ENCODE results near the gene MED12L.

MED12L gene

GRCh38 chr3:151171145-151171757 is 85.8 kb downstream of the MED12L start:
- DNase-seq (ENCODE audit: low spot score): no peak

- DNase-seq (ENCODE audit: low spot score): no peak
Observed at GRCh38 chr3:151174351-151174750, 88.9 kb downstream of the MED12L start.

DNA sequence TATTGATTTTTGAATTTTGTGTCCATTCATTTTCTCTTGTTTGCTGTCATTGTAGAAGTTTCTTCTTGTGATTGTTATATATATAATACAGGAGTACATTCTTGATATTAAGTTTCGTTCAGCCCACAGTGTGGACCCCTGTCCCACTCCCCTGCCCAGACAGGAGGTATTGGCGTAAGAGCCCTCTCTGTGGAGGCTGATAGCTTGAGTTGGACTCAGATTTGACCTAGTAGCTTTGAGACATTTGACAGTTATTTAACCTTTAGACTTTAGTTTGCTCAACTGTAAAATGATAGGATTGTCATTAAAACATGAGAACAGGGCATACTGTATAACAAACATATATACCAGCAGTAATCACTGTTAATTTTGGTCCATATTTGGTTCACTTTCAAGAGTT is 90.5 kb downstream of the MED12L start:
- DNase-seq (ENCODE audit: low spot score): no peak

- no peak for DNase-seq (ENCODE audit: low spot score)
Observed at GRCh38 chr3:151178208-151178845, 92.9 kb downstream of the MED12L start.

GRCh38 chr3:151182349-151183079 is 97.0 kb downstream of the MED12L start:
- no peak for DNase-seq (ENCODE audit: low spot score)

GRCh38 chr3:151183265-151183671 is 97.8 kb downstream of the MED12L start:
- DNase-seq (ENCODE audit: low spot score): no peak

GRCh38 chr3:151191095-151191494 is 105.6 kb downstream of the MED12L start:
- DNase-seq (ENCODE audit: low spot score): no peak

- no peak for DNase-seq (ENCODE audit: low spot score)
Observed at GRCh38 chr3:151192545-151192944, 107.1 kb downstream of the MED12L start.

- DNase-seq (ENCODE audit: low spot score): no peak
Observed at GRCh38 chr3:151195826-151196225, 110.4 kb downstream of the MED12L start.

DNA sequence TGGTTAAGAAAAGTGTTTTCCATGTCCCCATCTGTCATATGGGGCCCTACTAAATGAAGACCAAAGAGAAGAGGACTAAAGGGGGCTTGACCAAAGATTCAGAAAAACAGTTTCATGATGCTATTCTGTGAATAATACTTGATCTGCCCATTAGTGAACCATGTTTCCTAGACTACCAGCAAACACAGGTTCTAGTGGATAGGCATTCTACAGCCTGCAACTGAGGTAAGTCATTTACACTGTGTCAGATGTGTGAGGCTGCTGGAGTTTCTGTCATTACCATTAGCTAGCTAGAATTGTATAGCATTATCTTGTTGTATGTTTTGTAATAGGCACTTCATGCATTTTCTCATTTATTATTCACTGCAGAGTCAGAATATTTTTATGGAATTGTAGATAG is 111.0 kb downstream of the MED12L start:
- no peak for DNase-seq (ENCODE audit: low spot score)

DNA sequence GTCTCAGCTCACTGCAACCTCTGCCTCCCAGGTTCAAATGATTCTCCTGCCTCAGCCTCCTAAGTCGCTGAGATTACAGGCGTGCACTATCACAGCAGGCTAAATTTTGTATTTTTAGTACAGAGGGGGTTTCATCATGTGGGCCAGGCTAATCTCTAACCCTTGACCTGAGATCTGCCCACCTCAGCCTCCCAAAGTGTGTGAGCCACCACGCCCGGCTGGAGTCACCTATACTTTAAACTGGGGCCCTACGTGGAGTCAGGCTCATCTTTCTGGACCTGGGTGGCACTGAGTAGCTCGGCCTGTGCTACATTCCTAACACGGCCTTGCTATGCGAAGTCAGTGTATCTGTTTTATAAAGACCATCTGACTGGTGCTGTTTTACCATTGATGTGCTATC is 111.8 kb downstream of the MED12L start:
- DNase-seq (ENCODE audit: low spot score): no peak

GRCh38 chr3:151197981-151198767 is 112.7 kb downstream of the MED12L start:
- no peak for DNase-seq (ENCODE audit: low spot score)

GRCh38 chr3:151198849-151199248 is 113.4 kb downstream of the MED12L start:
- DNase-seq (ENCODE audit: low spot score): no peak

GRCh38 chr3:151199554-151200438 is 114.3 kb downstream of the MED12L start:
- DNase-seq (ENCODE audit: low spot score): no peak

DNA sequence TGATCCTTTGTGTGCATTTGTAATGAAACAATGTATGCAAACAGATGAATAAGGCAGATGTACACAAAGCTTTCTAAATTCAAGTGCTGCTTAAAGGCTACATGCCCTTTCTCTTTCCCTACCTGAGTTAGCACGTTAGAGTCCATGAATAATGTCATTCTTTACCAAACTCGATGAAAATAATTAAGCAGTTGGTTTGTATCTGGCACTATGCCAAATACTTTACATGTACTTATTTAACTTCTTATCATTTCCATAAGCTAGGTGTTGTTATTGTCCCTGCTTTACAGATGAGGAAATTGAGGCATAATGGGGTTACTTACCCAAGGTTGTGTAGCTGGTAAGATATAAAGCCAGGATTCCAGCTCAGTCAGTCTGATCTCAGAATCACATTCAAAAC is 115.1 kb downstream of the MED12L start:
- no peak for DNase-seq (ENCODE audit: low spot score)

- no peak for DNase-seq (ENCODE audit: low spot score)
Observed at GRCh38 chr3:151201051-151201730, 115.7 kb downstream of the MED12L start.

GRCh38 chr3:151203051-151203420 is 117.6 kb downstream of the MED12L start, which contains the start of gene GPR171:
GPR171 (minus strand) TSS chr3:151203216; CDS start chr3:151199386, 3,830 bp downstream.
- DNase-seq (ENCODE audit: low spot score): no peak

GRCh38 chr3:151204530-151205402 is 119.3 kb downstream of the MED12L start:
- DNase-seq (ENCODE audit: low spot score): no peak

DNA sequence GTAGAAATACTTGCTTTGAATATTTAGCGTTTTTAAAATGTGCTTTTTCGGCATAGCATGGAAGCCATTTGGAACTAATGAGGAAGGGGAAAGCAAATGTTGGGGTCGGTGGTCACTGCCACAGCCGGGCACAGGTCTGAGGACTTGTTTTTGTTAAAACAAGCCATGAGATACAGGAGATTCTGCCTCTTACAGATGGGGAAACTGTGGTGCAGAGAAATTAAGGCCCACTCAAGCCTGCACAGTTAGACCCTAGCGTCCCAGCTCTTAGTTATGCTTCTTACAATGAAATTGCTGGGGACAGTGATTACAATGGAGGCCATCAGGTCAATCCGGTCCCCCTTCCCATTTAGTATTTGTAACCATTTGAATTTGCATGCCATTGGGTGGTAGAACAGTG is 120.0 kb downstream of the MED12L start:
- no peak for DNase-seq (ENCODE audit: low spot score)

DNA sequence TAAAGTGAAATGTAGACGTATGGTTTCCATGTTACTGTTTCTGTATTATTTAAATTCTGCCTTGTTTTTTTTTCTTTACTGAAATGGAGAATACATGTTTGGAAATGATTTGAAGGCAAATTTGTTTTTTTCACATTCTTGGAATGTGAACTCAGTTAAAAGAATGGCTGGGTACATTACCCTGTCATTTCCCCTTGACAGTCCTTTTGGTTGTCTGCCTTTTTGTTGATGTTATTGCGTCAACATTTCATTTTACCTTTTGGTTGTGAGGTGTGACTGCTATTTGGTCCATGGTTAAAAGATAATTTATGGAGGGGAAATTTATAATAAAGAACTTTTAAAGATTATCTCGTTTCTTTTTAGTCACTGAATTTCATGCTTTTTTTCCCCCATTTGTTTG is 120.7 kb downstream of the MED12L start:
- DNase-seq (ENCODE audit: low spot score): no peak

Measured in hematopoietic multipotent progenitor cell treated with erythropoietin and hydrocortisone succinate and interleukin-3 and kit ligand, for 17 days (in vitro differentiated cells).